ENCODE data around the gene ACCS.

- TF ChIP-seq CTCF (IDR thresholded peaks at IDR 0.05) (no peak), MAZ (IDR thresholded peaks at IDR 0.05; ENCODE audit: borderline replicate concordance, low read depth, low read length) (no peak), HMGXB4 (CRISPR knock-in tag; IDR thresholded peaks at IDR 0.05; ENCODE audit: borderline replicate concordance) (no peak), BHLHE40 (IDR thresholded peaks at IDR 0.05; ENCODE audit: low read depth, low read length) (no peak), CHD2 (IDR thresholded peaks at IDR 0.05; ENCODE audit: low read length, partially characterized antibody) (no peak), POLR2A (IDR thresholded peaks at IDR 0.05; ENCODE audit: low read length) (no peak), MYC (IDR thresholded peaks at IDR 0.05; ENCODE audit: borderline replicate concordance, low read length) (no peak)
Measured at GRCh38 chr11:44047298-44047697, 18.8 kb upstream of the ACCS start.
